A549 (cell line): ENCODE results near the gene HEXB.

Source experiments
- EP300 ChIP-seq, 2 experiments: fragments of >200 bp; sonication (Bioruptor Twin); formaldehyde crosslinking; IDR thresholded peaks; 2 replicates in 1 of 2; 3 replicates in 1 of 2; pipeline ENCODE4 v1.6.1; 2016 to 2017
- MYC ChIP-seq: IDR thresholded peaks from 2 replicates; pipeline ENCODE4 v1.6.1; 2012; ENCODE audit warnings: mild to moderate bottlenecking, inconsistent platforms, low read length, improper control_type of control experiment, borderline replicate concordance
- POLR2A ChIP-seq: IDR thresholded peaks from 2 replicates; pipeline ENCODE4 v1.6.1; 2012; ENCODE audit warnings: mild to moderate bottlenecking, low read length
- SMC3 ChIP-seq: fragments of >200 bp; sonication (Bioruptor Twin); formaldehyde crosslinking; IDR thresholded peaks from 3 replicates; pipeline ENCODE4 v1.6.1; 2018; ENCODE audit warnings: inconsistent platforms
- TP53 ChIP-seq: fragments of 250-450 bp; sonication (Bioruptor Pico); IDR thresholded peaks from 2 replicates; pipeline ENCODE4 v1.5.0; 2021; ENCODE audit warnings: mild to moderate bottlenecking, moderate library complexity
- TF ChIP-seq, protein P1 (sequence below): fragments of >200 bp; sonication (Bioruptor Twin); formaldehyde crosslinking; IDR thresholded peaks from 3 replicates; pipeline ENCODE4 v1.5.1; 2016
- TF ChIP-seq, protein P2 (sequence below): IDR thresholded peaks from 2 replicates; pipeline ENCODE4 v1.6.1; 2012; ENCODE audit warnings: low read depth, borderline replicate concordance
- TF ChIP-seq, protein P3 (sequence below): fragments of 450-650 bp; IDR thresholded peaks from 2 replicates; pipeline ENCODE4 v1.6.1; 2014; ENCODE audit warnings: antibody characterized with exemption
- TF ChIP-seq, protein P4 (sequence below): IDR thresholded peaks from 2 replicates; pipeline ENCODE4 v1.6.1; 2012

DNA sequence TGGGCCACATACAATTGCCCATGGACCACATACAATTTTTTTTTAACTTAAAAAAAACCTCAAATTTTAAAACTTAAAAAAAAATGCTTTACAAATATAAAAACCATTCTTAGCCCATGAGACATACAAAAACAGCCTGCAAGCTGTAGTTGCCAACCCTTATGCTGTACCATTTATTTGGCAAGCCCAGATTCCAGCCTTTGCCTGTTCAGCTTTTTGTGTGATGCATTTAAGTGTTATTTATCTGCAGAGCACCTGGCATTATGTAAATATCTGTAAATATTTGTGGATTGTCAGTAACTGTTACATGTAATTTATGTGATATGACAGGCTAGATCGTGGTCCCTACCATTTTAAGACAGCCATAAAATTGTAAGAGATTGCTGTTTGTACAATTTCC is 32.6 kb downstream of the HEXB start:
- TF ChIP-seq, protein P1, sequence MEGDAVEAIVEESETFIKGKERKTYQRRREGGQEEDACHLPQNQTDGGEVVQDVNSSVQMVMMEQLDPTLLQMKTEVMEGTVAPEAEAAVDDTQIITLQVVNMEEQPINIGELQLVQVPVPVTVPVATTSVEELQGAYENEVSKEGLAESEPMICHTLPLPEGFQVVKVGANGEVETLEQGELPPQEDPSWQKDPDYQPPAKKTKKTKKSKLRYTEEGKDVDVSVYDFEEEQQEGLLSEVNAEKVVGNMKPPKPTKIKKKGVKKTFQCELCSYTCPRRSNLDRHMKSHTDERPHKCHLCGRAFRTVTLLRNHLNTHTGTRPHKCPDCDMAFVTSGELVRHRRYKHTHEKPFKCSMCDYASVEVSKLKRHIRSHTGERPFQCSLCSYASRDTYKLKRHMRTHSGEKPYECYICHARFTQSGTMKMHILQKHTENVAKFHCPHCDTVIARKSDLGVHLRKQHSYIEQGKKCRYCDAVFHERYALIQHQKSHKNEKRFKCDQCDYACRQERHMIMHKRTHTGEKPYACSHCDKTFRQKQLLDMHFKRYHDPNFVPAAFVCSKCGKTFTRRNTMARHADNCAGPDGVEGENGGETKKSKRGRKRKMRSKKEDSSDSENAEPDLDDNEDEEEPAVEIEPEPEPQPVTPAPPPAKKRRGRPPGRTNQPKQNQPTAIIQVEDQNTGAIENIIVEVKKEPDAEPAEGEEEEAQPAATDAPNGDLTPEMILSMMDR = no peak
- TF ChIP-seq, protein P2, sequence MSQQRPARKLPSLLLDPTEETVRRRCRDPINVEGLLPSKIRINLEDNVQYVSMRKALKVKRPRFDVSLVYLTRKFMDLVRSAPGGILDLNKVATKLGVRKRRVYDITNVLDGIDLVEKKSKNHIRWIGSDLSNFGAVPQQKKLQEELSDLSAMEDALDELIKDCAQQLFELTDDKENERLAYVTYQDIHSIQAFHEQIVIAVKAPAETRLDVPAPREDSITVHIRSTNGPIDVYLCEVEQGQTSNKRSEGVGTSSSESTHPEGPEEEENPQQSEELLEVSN = no peak
- no peak for TF ChIP-seq EP300 (IDR thresholded peaks at IDR 0.05)
- TF ChIP-seq, protein P3, sequence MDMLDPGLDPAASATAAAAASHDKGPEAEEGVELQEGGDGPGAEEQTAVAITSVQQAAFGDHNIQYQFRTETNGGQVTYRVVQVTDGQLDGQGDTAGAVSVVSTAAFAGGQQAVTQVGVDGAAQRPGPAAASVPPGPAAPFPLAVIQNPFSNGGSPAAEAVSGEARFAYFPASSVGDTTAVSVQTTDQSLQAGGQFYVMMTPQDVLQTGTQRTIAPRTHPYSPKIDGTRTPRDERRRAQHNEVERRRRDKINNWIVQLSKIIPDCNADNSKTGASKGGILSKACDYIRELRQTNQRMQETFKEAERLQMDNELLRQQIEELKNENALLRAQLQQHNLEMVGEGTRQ = no peak
- TF ChIP-seq POLR2A = no peak
- TF ChIP-seq TP53 (CRISPR knock-in tag) = no peak
- TF ChIP-seq, protein P4, sequence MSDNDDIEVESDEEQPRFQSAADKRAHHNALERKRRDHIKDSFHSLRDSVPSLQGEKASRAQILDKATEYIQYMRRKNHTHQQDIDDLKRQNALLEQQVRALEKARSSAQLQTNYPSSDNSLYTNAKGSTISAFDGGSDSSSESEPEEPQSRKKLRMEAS = no peak
- TF ChIP-seq SMC3 = no peak
- TF ChIP-seq MYC = no peak
